Measurements from ENCODE around the gene TIMP3.
A peak's percentile ranks its signal among the peaks of the same experiment; 100 is the strongest.

The TIMP3 gene

DNA sequence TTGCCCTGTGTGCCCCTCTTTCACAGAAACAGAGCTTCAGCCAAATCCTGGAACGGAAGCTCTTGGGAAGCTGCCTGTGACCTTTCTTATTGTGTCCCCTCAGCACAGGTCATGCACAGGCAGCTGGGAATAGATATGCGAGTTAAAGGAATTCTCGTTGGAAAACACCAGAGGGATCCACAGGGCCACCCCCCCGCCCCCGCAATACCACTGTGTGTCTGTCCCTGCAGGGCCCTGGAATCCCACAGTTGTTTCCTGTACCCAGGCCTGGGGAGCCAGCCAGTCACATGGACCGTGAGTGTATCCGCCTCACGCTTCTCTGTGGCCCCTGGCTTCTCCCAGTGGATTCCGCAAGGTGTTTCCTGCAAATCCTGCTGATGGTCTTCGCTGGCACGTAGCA, 29.0 kb downstream of the TIMP3 start:
- DNase-seq (ENCODE audit: low spot score), result no peak
- ChIA-PET CTCF (no interaction called here), POLR2A (ENCODE audit: low non-redundant PET) (no interaction called here)
- H3K27ac ChIP-seq, result no peak overlapping the region
- TF ChIP-seq, protein P1, sequence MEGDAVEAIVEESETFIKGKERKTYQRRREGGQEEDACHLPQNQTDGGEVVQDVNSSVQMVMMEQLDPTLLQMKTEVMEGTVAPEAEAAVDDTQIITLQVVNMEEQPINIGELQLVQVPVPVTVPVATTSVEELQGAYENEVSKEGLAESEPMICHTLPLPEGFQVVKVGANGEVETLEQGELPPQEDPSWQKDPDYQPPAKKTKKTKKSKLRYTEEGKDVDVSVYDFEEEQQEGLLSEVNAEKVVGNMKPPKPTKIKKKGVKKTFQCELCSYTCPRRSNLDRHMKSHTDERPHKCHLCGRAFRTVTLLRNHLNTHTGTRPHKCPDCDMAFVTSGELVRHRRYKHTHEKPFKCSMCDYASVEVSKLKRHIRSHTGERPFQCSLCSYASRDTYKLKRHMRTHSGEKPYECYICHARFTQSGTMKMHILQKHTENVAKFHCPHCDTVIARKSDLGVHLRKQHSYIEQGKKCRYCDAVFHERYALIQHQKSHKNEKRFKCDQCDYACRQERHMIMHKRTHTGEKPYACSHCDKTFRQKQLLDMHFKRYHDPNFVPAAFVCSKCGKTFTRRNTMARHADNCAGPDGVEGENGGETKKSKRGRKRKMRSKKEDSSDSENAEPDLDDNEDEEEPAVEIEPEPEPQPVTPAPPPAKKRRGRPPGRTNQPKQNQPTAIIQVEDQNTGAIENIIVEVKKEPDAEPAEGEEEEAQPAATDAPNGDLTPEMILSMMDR (conservative IDR thresholded peaks at IDR 0.05; ENCODE audit: low read depth), result no peak

- POLR2A ChIA-PET (ENCODE audit: low non-redundant PET), result no interaction called here
- CTCF ChIA-PET, result no interaction called here
- TF ChIP-seq, protein P1 (conservative IDR thresholded peaks at IDR 0.05; ENCODE audit: low read depth), result no peak
- no peak overlapping the region for H3K27ac ChIP-seq
- no peak for DNase-seq (ENCODE audit: low spot score)
Observed at GRCh38 chr22:32830957-32831356, 29.5 kb downstream of the TIMP3 start.

DNA sequence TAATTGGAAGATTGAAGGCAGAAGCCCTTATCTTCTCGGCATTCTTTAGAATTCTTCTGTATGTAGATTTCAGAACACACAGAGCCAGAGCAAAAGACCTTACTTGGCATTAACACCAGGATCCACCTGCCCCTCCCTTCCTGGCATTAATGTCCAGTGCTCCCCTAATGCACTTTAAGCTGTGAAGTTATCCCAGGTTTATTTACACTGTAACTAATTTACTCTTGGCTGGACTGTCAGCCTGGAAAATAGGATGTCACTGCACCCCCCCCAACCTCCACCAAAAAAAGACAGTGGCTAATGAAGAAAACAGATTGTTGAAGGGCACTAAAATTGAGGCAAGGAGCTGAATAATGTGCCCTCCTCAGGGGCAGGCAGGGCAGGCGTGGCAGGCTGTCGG, 30.1 kb downstream of the TIMP3 start:
- TF ChIP-seq, protein P1 (conservative IDR thresholded peaks at IDR 0.05; ENCODE audit: low read depth), result no peak
- no peak overlapping the region for H3K27ac ChIP-seq
- POLR2A ChIA-PET (ENCODE audit: low non-redundant PET), result no interaction called here
- DNase-seq (ENCODE audit: low spot score), result no peak
- CTCF ChIA-PET, result no interaction called here

DNA sequence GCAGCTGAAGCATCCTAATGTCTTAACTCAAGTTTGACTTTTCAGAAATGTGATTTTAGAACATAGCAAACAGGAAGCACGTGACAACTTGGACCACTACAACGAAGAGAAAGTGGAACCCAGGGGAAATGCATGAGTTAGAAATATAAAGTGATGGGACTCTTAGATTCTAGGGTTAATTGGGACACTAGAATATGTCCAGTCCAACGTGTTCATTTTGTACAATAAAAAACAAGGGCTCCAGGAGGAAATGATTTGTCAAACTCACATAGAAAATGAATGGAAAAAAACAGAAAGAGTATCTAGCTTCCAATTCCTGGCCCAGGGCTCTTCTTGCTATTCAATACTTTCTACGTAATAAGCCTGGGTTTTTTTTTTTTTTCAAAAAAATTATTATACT, 30.7 kb downstream of the TIMP3 start:
- ChIA-PET POLR2A (ENCODE audit: low non-redundant PET) (no interaction called here), CTCF (interaction anchor here (0.6 kb wide), 1 partner anchor 266 kb away, joined by 3 read pairs; no protein-coding TSS in a partner anchor)
- H3K27ac ChIP-seq, result no peak overlapping the region

GRCh38 chr22:32836280-32837123, 35.0 kb downstream of the TIMP3 start:
- DNase-seq (ENCODE audit: low spot score), result peak; percentile 24
- TF ChIP-seq, protein P1 (conservative IDR thresholded peaks at IDR 0.05; ENCODE audit: low read depth), result no peak; the same call in 1 of the 2 replicates
- ChIA-PET CTCF (no interaction called here), POLR2A (ENCODE audit: low non-redundant PET) (no interaction called here)
- no peak overlapping the region for H3K27ac ChIP-seq

More for the DNA sequence above, 30.7 kb downstream of the TIMP3 start:
- TF ChIP-seq, protein P1 (conservative IDR thresholded peaks at IDR 0.05; ENCODE audit: low read depth), result no peak
- DNase-seq (ENCODE audit: low spot score), result no peak

- POLR2A ChIA-PET (ENCODE audit: low non-redundant PET), result no interaction called here
- CTCF ChIA-PET, result no interaction called here
- no peak for DNase-seq (ENCODE audit: low spot score)
- no peak overlapping the region for H3K27ac ChIP-seq
- TF ChIP-seq, protein P1 (conservative IDR thresholded peaks at IDR 0.05; ENCODE audit: low read depth), result no peak
Observed at GRCh38 chr22:32837142-32837541, 35.6 kb downstream of the TIMP3 start.
